ENCODE results near the gene FAM170B.

GRCh38 chr10:49151025-49151445 lies 17.2 kb upstream of the FAM170B start:
- TF ChIP-seq CTCF (conservative IDR thresholded peaks at IDR 0.05 in 1 of 2, IDR thresholded peaks at IDR 0.05 in 1 of 2; ENCODE audit: extremely low read depth in 1 of 2, insufficient read depth in 1 of 2, low read depth in 1 of 2, low read length in 2 of 2) (no peak), EZH2 (IDR thresholded peaks at IDR 0.05; ENCODE audit: borderline replicate concordance, low read length) (no peak)

All from mammary epithelial cell (primary cell).